ENCODE results near the gene MTHFD1. TPM values are rescaled to one million over a fixed set of nuclear protein-coding genes. Genes with fewer than 3 reads are reported as not detected.

Gene MTHFD1
- total and polyA plus RNA-seq, 9 of the 15 experiments (the other 6 are each of a cell fraction or from before 2014, with no cell fraction given), result 66.7 to 158 (median 90.9) TPM

DNA sequence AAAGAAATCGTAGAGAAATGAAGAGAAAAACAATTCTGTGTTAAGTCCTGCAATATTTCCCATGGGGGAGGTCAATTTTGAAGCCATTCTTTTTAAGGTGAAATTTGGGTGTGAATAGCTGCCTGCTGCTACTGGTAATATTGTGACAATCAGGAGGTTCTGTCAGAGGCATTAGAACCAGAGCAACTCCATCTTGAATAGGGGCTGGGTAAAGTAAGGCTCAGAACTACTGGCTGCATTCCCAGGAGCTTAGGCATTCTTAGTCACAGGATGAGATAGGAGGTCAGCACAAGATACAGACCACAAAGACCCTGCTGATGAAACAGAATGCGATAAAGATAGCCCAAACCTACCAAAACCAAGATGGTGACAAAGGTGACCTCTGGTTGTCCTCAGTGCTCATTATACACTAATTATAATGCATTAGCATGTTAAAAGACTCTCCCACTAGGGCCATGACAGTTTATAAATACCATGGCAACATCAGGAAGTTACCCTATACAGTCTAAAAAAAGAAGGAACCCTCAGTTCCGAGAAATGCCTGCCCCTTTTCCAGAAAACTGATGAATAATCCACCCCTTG, 24.8 kb upstream of the MTHFD1 start (continued):
- TF ChIP-seq ESRRA (IDR thresholded peaks at IDR 0.05; ENCODE audit: borderline replicate concordance, low read depth), result peak; percentile 99
- TF ChIP-seq ZNF589 (CRISPR knock-in tag; IDR thresholded peaks at IDR 0.05; ENCODE audit: low read depth), result peak; percentile 100
- TF ChIP-seq ZNF668 (CRISPR knock-in tag; IDR thresholded peaks at IDR 0.05), result peak; percentile 99
- peak; percentile 100 for TF ChIP-seq PYGO2 (tag; IDR thresholded peaks at IDR 0.05)
- peak; percentile 99 for TF ChIP-seq HSF4 (CRISPR knock-in tag; IDR thresholded peaks at IDR 0.05; ENCODE audit: borderline replicate concordance)
- TF ChIP-seq HNRNPUL1 (IDR thresholded peaks at IDR 0.05; ENCODE audit: low read length), result no peak
- TF ChIP-seq, protein P1, sequence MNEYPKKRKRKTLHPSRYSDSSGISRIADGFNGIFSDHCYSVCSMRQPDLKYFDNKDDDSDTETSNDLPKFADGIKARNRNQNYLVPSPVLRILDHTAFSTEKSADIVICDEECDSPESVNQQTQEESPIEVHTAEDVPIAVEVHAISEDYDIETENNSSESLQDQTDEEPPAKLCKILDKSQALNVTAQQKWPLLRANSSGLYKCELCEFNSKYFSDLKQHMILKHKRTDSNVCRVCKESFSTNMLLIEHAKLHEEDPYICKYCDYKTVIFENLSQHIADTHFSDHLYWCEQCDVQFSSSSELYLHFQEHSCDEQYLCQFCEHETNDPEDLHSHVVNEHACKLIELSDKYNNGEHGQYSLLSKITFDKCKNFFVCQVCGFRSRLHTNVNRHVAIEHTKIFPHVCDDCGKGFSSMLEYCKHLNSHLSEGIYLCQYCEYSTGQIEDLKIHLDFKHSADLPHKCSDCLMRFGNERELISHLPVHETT (CRISPR knock-in tag; conservative IDR thresholded peaks at IDR 0.05 in 1 of 2, IDR thresholded peaks at IDR 0.05 in 1 of 2), result peak in 1 of 2 experiments; percentile 100; a peak in 2 of 4 replicates
- no peak for TF ChIP-seq ZNF124 (CRISPR knock-in tag; IDR thresholded peaks at IDR 0.05)
- TF ChIP-seq ETV5 (CRISPR knock-in tag; IDR thresholded peaks at IDR 0.05; ENCODE audit: low read depth), result no peak
- TF ChIP-seq CREM (IDR thresholded peaks at IDR 0.05; ENCODE audit: low read depth), result peak; percentile 30; the same call in 1 of the 2 replicates
- TF ChIP-seq LARP7 (IDR thresholded peaks at IDR 0.05), result no peak
- TF ChIP-seq ZNF224 (CRISPR knock-in tag; IDR thresholded peaks at IDR 0.05), result no peak
- TF ChIP-seq, protein P2, sequence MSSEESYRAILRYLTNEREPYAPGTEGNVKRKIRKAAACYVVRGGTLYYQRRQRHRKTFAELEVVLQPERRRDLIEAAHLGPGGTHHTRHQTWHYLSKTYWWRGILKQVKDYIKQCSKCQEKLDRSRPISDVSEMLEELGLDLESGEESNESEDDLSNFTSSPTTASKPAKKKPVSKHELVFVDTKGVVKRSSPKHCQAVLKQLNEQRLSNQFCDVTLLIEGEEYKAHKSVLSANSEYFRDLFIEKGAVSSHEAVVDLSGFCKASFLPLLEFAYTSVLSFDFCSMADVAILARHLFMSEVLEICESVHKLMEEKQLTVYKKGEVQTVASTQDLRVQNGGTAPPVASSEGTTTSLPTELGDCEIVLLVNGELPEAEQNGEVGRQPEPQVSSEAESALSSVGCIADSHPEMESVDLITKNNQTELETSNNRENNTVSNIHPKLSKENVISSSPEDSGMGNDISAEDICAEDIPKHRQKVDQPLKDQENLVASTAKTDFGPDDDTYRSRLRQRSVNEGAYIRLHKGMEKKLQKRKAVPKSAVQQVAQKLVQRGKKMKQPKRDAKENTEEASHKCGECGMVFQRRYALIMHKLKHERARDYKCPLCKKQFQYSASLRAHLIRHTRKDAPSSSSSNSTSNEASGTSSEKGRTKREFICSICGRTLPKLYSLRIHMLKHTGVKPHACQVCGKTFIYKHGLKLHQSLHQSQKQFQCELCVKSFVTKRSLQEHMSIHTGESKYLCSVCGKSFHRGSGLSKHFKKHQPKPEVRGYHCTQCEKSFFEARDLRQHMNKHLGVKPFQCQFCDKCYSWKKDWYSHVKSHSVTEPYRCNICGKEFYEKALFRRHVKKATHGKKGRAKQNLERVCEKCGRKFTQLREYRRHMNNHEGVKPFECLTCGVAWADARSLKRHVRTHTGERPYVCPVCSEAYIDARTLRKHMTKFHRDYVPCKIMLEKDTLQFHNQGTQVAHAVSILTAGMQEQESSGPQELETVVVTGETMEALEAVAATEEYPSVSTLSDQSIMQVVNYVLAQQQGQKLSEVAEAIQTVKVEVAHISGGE (CRISPR knock-in tag; IDR thresholded peaks at IDR 0.05), result peak in 2 of 3 experiments; percentile 32 to 93; a peak in 2 of 6 replicates
- no peak for TF ChIP-seq IRF2 (CRISPR knock-in tag; IDR thresholded peaks at IDR 0.05)
- TF ChIP-seq ZNF311 (CRISPR knock-in tag; IDR thresholded peaks at IDR 0.05), result peak; percentile 100
- TF ChIP-seq RBM34 (IDR thresholded peaks at IDR 0.05; ENCODE audit: borderline replicate concordance, insufficient read depth, low read length), result no peak
- TF ChIP-seq, protein P3, sequence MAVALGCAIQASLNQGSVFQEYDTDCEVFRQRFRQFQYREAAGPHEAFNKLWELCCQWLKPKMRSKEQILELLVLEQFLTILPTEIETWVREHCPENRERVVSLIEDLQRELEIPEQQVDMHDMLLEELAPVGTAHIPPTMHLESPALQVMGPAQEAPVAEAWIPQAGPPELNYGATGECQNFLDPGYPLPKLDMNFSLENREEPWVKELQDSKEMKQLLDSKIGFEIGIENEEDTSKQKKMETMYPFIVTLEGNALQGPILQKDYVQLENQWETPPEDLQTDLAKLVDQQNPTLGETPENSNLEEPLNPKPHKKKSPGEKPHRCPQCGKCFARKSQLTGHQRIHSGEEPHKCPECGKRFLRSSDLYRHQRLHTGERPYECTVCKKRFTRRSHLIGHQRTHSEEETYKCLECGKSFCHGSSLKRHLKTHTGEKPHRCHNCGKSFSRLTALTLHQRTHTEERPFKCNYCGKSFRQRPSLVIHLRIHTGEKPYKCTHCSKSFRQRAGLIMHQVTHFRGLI (CRISPR knock-in tag; IDR thresholded peaks at IDR 0.05), result peak; percentile 99
- no peak for TF ChIP-seq HMGN3 (IDR thresholded peaks at IDR 0.05; ENCODE audit: borderline replicate concordance, extremely low read depth, insufficient read length, low read depth, low read length)
- TF ChIP-seq, protein P4, sequence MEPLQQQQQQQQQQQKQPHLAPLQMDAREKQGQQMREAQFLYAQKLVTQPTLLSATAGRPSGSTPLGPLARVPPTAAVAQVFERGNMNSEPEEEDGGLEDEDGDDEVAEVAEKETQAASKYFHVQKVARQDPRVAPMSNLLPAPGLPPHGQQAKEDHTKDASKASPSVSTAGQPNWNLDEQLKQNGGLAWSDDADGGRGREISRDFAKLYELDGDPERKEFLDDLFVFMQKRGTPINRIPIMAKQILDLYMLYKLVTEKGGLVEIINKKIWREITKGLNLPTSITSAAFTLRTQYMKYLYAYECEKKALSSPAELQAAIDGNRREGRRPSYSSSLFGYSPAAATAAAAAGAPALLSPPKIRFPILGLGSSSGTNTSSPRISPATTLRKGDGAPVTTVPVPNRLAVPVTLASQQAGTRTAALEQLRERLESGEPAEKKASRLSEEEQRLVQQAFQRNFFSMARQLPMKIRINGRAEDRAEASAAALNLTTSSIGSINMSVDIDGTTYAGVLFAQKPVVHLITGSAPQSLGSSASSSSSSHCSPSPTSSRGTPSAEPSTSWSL (CRISPR knock-in tag; IDR thresholded peaks at IDR 0.05; ENCODE audit: borderline replicate concordance), result peak; percentile 99
